GM12872 (cell line): ENCODE data around the gene MICAL3.

Source experiments
- TF ChIP-seq, protein P1 (sequence below): IDR thresholded peaks from 3 replicates; pipeline ENCODE4 v1.5.1; 2011; ENCODE audit warnings: low read depth, mild to moderate bottlenecking, low read length, moderate library complexity; ENCODE audit not compliant: insufficient read depth

The MICAL3 gene

DNA sequence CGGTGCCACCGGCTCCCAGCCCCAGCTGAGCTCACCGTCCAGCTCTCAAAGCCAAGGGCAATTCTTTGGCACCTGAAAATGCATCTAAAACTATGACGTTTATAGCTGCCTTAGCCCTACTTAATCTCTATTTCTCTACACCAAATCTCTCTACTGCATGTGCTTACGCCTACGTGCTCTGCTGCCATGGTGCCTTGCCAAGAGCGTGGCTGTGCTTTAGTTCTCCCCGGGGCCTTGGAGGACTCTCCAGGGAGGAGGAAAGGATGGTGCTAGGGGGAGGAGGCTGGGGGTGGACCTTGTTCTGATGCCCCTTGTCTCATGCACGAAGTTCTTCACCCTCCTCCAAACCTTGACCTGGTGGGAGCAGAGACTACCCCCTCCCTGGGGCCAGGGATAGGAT, 241.0 kb downstream of the MICAL3 start:
- TF ChIP-seq, protein P1, sequence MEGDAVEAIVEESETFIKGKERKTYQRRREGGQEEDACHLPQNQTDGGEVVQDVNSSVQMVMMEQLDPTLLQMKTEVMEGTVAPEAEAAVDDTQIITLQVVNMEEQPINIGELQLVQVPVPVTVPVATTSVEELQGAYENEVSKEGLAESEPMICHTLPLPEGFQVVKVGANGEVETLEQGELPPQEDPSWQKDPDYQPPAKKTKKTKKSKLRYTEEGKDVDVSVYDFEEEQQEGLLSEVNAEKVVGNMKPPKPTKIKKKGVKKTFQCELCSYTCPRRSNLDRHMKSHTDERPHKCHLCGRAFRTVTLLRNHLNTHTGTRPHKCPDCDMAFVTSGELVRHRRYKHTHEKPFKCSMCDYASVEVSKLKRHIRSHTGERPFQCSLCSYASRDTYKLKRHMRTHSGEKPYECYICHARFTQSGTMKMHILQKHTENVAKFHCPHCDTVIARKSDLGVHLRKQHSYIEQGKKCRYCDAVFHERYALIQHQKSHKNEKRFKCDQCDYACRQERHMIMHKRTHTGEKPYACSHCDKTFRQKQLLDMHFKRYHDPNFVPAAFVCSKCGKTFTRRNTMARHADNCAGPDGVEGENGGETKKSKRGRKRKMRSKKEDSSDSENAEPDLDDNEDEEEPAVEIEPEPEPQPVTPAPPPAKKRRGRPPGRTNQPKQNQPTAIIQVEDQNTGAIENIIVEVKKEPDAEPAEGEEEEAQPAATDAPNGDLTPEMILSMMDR, result no peak

DNA sequence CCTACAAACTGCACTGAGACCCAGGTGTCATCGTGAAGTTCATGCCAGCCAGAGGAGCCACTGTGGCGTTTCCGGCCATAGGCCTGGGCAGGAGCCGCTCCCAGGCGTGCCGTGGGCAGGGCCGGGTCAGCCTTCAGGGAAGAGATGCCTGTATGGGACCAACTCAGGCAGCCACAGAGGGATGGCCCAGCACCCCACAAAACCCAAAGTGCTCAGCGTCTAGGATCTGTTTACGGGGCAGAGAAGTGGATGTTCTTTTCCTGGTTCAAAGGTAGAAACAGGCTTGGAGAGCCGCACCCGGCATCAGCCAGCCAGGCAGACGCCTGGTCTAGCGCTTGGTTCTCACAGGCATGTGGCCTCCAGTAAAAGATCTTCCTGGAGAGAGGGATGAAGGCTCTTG, 241.7 kb downstream of the MICAL3 start:
- TF ChIP-seq, protein P1, result no peak

DNA sequence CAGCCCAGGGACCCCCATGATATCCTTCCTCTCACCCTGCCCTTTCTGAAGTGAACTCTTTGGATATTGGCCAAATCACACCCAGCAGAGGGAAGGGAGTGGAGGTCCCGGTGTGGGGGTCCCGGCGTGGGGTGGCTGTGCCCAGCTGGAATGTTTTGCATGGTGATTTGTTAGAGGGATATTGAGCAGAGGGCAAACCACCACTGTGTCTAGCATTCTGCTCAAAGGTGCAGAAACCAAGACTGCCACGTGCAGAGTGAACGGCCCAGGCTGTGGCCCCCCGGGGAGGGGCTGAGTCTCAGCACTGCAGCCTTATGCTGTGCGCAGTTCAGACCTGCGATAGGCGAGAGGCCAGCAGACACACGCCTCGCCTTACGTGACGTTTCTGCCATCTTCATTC, 242.2 kb downstream of the MICAL3 start:
- TF ChIP-seq, protein P1, result no peak

DNA sequence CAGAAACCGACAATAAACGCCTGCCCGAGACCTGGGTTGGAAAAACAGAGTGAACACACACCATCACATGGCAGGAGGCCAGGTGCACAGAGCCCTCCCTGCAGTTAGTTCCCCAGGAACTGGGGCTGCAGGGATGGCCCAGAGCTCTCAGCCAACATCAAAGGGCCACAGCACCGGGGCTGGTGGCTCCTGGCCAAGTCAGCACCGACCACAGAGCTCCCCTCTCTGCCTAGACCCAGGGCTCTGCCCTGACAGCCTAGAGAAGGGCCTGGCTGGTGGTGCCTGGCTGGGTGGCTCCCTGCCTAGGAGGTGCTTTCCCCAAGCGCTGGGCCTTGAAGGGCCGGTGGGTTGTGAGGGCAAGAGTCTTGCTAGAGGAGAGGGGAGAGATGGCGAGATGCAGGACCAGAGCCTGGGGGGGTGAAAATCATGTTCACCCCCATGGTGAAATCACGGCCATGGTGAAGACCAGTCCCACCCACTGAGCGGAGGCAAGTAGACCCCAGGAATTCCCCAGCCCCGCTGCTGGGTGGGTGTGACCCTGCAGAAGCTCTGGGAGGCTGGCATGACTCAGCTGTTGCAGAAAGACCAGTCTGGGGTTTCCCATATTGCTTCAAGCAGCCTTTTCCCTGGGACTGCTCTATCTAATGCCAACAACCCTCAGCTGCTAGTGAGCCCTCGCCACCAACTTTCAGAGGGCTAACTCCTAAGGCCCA, 242.9 kb downstream of the MICAL3 start:
- TF ChIP-seq, protein P1, result no peak

DNA sequence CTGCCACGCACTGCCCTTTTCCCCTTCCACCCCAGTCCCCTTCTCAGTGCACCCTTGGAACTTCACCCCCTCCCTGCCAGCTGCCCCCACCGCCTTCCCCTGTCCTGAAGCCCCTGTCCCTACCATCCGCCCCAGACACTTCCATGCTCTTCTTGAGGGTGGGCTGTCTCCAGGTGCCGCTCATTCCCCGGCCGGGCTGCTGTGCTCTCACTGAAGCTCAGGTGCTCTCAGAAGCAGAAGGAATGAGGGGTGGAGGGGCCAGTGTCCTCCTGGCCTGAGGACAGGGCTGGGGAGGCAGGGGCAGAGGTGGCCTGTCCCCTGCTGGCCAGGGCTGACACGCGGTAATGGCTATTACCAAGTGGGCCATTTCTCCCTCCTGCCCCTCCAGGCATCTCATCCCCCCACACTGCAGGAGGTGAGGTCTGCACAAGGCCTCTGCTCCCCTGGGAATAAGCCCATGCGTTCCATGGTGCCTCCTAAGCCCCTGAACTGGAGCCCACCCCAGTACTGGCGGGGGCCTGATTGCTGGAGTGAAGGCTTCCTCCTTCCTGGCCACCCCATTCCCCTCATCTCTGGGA, 243.5 kb downstream of the MICAL3 start:
- TF ChIP-seq, protein P1, result no peak

DNA sequence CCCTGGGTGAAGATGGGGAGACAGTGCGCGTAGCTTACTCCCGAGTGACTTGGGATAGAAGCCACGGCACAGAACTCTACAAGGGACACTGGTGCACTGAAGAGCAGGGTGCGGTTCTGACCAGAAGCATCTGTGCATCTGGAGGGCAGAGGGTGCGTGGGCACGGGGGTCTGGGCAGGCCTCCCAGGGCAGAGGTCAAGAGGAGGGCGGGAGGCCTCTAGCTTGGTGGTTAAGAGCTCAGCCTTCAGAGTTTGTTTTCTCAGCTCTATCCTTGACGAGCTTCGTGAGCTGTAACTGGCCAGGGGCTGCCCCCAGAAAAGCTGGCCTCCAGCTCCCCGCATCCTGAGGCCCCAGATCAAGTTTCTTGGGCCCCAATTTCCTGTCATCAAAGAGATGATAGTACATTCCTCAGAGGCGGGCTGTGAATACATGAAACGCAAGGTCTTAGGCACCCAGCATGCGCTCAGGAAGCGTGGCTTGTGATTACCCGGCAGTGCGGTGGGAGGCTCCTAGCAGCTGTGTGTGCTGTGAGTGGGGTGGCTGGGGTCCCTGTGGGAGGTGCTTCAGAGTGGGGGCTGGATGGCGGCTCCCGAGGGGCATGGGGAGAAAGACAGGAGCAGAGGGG, 244.1 kb downstream of the MICAL3 start:
- TF ChIP-seq, protein P1, result no peak

DNA sequence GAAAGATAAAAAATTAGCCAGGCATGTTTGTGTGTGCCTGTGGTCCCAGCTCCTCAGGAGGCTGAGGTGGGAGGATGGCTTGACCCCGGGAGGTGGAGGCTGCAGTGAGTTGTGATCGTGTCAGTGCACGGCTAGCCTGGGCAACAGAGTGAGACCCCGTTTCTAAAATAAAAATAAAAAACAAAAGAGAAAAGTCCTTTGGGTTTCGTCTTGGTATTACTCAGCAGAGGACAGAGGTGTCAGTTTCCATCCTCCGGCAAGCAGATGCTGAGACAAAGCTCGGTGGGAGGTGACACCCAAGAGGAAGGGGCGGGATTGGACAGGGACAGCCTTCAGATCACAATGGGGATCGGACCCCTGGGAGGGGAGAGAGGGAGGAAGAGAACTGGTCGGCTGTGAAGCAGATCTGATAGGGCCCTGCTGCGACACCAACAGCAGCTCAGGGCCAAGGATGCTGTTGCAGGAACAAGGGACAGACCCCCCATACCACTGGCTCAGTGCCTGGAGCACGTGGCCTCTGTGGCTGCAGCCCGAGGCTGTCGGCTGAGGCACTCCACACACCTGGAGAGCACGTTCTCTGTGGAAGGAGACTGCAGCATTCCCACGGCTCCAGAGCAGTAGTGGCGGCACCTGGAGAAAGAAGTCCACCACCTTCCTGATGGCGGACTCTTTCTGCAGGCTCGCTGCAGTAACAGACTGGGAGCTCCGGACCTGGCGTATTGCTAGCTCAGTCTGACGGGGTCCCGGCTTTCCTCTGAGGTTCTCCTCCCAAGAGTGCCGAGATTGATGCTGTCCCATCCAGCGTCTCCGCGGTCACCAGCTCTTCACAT, 244.9 kb downstream of the MICAL3 start:
- TF ChIP-seq, protein P1, result no peak
